K562 (cell line): Measurements from ENCODE around the gene COL6A1. TPM values are rescaled to one million over a fixed set of nuclear protein-coding genes. Genes with fewer than 3 reads are reported as not detected.

ENCODE experiments used
- ATF6 ChIP-seq: sonication (generic); formaldehyde crosslinking; IDR thresholded peaks from 2 replicates; pipeline ENCODE4 v1.4.0; 2020; ENCODE audit warnings: mild to moderate bottlenecking, missing genetic modification reagents
- CTBP1 ChIP-seq: fragments of 450-650 bp; IDR thresholded peaks from 2 replicates; pipeline ENCODE4 v1.6.1; 2016; ENCODE audit warnings: borderline replicate concordance
- KLF10 ChIP-seq: fragments of 250-450 bp; sonication (Bioruptor Pico); IDR thresholded peaks from 2 replicates; pipeline ENCODE4 v1.6.1; 2021; ENCODE audit warnings: matching md5 sums
- MGA ChIP-seq: fragments of 450-650 bp; IDR thresholded peaks from 2 replicates; pipeline ENCODE4 v1.6.1; 2016; ENCODE audit warnings: mild to moderate bottlenecking, moderate library complexity
- PKNOX1 ChIP-seq: fragments of 450-650 bp; IDR thresholded peaks from 2 replicates; pipeline ENCODE4 v1.6.1; 2016
- RAD21 ChIP-seq, 2 experiments: fragments of 250-450 bp in 1 of 2; fragments of 450-650 bp in 1 of 2; sonication (Bioruptor Pico) in 1 of 2; formaldehyde crosslinking in 1 of 2; IDR thresholded peaks in 1 of 2; conservative IDR thresholded peaks in 1 of 2; 2 replicates each; pipeline versions ENCODE4 v1.4.0 to v1.8.0; 2020 to 2022; ENCODE audit warnings: mild to moderate bottlenecking in 2 of 2, moderate library complexity in 1 of 2
- STAT5B ChIP-seq: fragments of 250-450 bp; sonication (Bioruptor Pico); IDR thresholded peaks from 2 replicates; pipeline ENCODE4 v1.8.0; 2021; ENCODE audit warnings: mild to moderate bottlenecking, inconsistent platforms
- ZBTB7A ChIP-seq: IDR thresholded peaks from 2 replicates; pipeline ENCODE4 v1.6.1; 2011; ENCODE audit warnings: low read depth, mild to moderate bottlenecking, low read length, moderate library complexity, borderline replicate concordance; ENCODE audit not compliant: control insufficient read depth
- polyA plus RNA-seq, 8 experiments: library from polyadenylated mRNA; depleted of rRNA in 4 of 8; stranded (reverse) in 5 of 8; unstranded in 3 of 8; fragments of >200 nt; fragmentation: Nextera tagmentation in 2 of 8; fragmentation: Illumina TruSeq in 1 of 8; extraction: Ambion mirVana in 2 of 8; extraction: Trizol in 1 of 8; gene quantifications; 2 replicates each; pipeline versions ENCODE4 v1.2.1 to v1.2.3, GENCODE V29; 2011 to 2014; ENCODE audit warnings: inconsistent platforms in 1 of 8, missing spikeins in 1 of 8
- total RNA-seq, 7 experiments: library from RNA; depleted of rRNA in 6 of 7; stranded (reverse); fragments of >200 nt in 6 of 7; fragmentation: Illumina TruSeq in 2 of 7; extraction: Trizol in 2 of 7; gene quantifications; 2 replicates each; pipeline versions ENCODE4 v1.2.1 to v1.2.3, GENCODE V29; 2011 to 2021; ENCODE audit warnings: low replicate concordance in 1 of 7
- TF ChIP-seq, protein P1 (sequence below): IDR thresholded peaks from 2 replicates; pipeline ENCODE4 v1.6.1; 2016; ENCODE audit warnings: missing genetic modification characterization, missing compliant biosample characterization

The COL6A1 gene
- total and polyA plus RNA-seq, 9 of the 15 experiments (the other 6 are each of a cell fraction or from before 2014, with no cell fraction given): 0.07 to 1.3 (median 0.14) TPM; not detected in 3

- TF ChIP-seq RAD21 (CRISPR knock-in tag; conservative IDR thresholded peaks at IDR 0.05 in 1 of 2, IDR thresholded peaks at IDR 0.05 in 1 of 2) (peak; percentile 68 to 90), MGA (no peak), CTBP1 (peak; percentile 35; the same call in 1 of the 2 replicates), PKNOX1 (no peak), KLF10 (CRISPR knock-in tag) (no peak), STAT5B (CRISPR knock-in tag) (no peak), ZBTB7A (peak; percentile 50; the same call in 1 of the 2 replicates), ATF6 (CRISPR knock-in tag) (no peak)
- TF ChIP-seq, protein P1, sequence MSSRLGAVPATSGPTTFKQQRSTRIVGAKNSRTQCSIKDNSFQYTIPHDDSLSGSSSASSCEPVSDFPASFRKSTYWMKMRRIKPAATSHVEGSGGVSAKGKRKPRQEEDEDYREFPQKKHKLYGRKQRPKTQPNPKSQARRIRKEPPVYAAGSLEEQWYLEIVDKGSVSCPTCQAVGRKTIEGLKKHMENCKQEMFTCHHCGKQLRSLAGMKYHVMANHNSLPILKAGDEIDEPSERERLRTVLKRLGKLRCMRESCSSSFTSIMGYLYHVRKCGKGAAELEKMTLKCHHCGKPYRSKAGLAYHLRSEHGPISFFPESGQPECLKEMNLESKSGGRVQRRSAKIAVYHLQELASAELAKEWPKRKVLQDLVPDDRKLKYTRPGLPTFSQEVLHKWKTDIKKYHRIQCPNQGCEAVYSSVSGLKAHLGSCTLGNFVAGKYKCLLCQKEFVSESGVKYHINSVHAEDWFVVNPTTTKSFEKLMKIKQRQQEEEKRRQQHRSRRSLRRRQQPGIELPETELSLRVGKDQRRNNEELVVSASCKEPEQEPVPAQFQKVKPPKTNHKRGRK (tag): no peak
Measured at GRCh38 chr21:45970674-45971615, 10.6 kb upstream of the COL6A1 start (continued).
